Mesenchymal stem cell (in vitro differentiated cells and primary cell): Measurements from ENCODE around the gene ADAMTS14.
"Not testable (repeated sequence)": the region's sequence is repeated elsewhere in the genome, so short reads cannot be mapped to it uniquely, and the experiment has no call there.

ENCODE experiments used
- DNase-seq: peaks from one replicate; pipeline ENCODE4 v3.0.0-alpha.2; 2013
- H2AFZ ChIP-seq: one replicate; pipeline ENCODE4 v1.6.1; 2013; ENCODE audit warnings: low read depth, mild to moderate bottlenecking, control low read depth, inconsistent platforms, low read length, moderate library complexity
- H2AK5ac ChIP-seq: 2 replicates; pipeline ENCODE4 v1.6.1; 2013; ENCODE audit warnings: low read length, moderate library complexity, mild to moderate bottlenecking, inconsistent platforms; ENCODE audit not compliant: severe bottlenecking
- H2BK120ac ChIP-seq: one replicate; pipeline ENCODE4 v1.6.1; 2013; ENCODE audit warnings: low read depth, mild to moderate bottlenecking, inconsistent platforms, low read length, moderate library complexity
- H2BK12ac ChIP-seq, 2 experiments: one replicate each; pipeline ENCODE4 v1.6.1; 2013; ENCODE audit warnings: inconsistent platforms in 2 of 2, low read length in 2 of 2, mild to moderate bottlenecking in 2 of 2, moderate library complexity in 2 of 2, control low read depth in 1 of 2
- H2BK15ac ChIP-seq: one replicate; pipeline ENCODE4 v1.6.1; 2013; ENCODE audit warnings: mild to moderate bottlenecking, low read depth, inconsistent platforms; ENCODE audit not compliant: poor library complexity, severe bottlenecking
- H2BK5ac ChIP-seq: 2 replicates; pipeline ENCODE4 v1.6.1; 2013; ENCODE audit warnings: low read depth, mild to moderate bottlenecking, low read length, control low read depth, inconsistent platforms; ENCODE audit not compliant: poor library complexity, severe bottlenecking
- H3K14ac ChIP-seq, 2 experiments: one replicate each; pipeline ENCODE4 v1.6.1; 2013; ENCODE audit warnings: inconsistent platforms in 2 of 2, low read length in 2 of 2, control low read depth in 1 of 2, mild to moderate bottlenecking in 1 of 2, moderate library complexity in 1 of 2
- H3K18ac ChIP-seq, 2 experiments: one replicate each; pipeline ENCODE4 v1.6.1; 2013; ENCODE audit warnings: inconsistent platforms in 2 of 2, low read length in 2 of 2, control low read depth in 1 of 2, low read depth in 1 of 2, mild to moderate bottlenecking in 1 of 2
- H3K23ac ChIP-seq, 2 experiments: one replicate each; pipeline ENCODE4 v1.6.1; 2013; ENCODE audit warnings: inconsistent platforms in 2 of 2, low read length in 2 of 2, mild to moderate bottlenecking in 2 of 2, moderate library complexity in 2 of 2, control low read depth in 1 of 2
- H3K27ac ChIP-seq: 2 replicates; pipeline ENCODE4 v1.5.1; 2013; ENCODE audit warnings: mild to moderate bottlenecking, moderate library complexity, low read length, control low read depth, inconsistent platforms; ENCODE audit not compliant: poor library complexity, severe bottlenecking
- H3K27me3 ChIP-seq, 2 experiments: 2 replicates each; pipeline versions ENCODE4 v1.6.1 to v1.7.0; 2013; ENCODE audit warnings: low read length in 2 of 2, mild to moderate bottlenecking in 2 of 2, moderate library complexity in 2 of 2, control low read depth in 1 of 2, inconsistent platforms in 1 of 2; ENCODE audit not compliant: control insufficient read depth in 1 of 2, insufficient read depth in 1 of 2
- H3K36me3 ChIP-seq, 2 experiments: 2 replicates each; pipeline versions ENCODE4 v1.6.1 to v1.7.0; 2013; ENCODE audit warnings: low read length in 2 of 2, control low read depth in 1 of 2, inconsistent platforms in 1 of 2, low read depth in 1 of 2, mild to moderate bottlenecking in 1 of 2; ENCODE audit not compliant: insufficient read depth in 2 of 2, control insufficient read depth in 1 of 2
- H3K4ac ChIP-seq, 2 experiments: one replicate each; pipeline ENCODE4 v1.6.1; 2013; ENCODE audit warnings: inconsistent platforms in 2 of 2, low read length in 2 of 2, mild to moderate bottlenecking in 2 of 2, moderate library complexity in 2 of 2, control low read depth in 1 of 2, low read depth in 1 of 2
- H3K4me1 ChIP-seq: 2 replicates; pipeline ENCODE4 v1.6.1; 2013; ENCODE audit warnings: low read depth, low read length, control low read depth; ENCODE audit not compliant: control insufficient read depth, insufficient read depth
- H3K4me2 ChIP-seq: 2 replicates; pipeline ENCODE4 v1.6.1; 2013; ENCODE audit warnings: low read length, mild to moderate bottlenecking, inconsistent platforms; ENCODE audit not compliant: poor library complexity, severe bottlenecking
- H3K4me3 ChIP-seq, 2 experiments: 2 replicates each; pipeline versions ENCODE4 v1.5.1 to v1.7.0; 2013; ENCODE audit warnings: low read length in 2 of 2, mild to moderate bottlenecking in 2 of 2, control low read depth in 1 of 2, low read depth in 1 of 2; ENCODE audit not compliant: insufficient read depth in 1 of 2
- H3K79me1 ChIP-seq: replicated peaks from 2 replicates; pipeline ENCODE4 v1.6.1; 2013; ENCODE audit warnings: mild to moderate bottlenecking, control low read depth, low read length, inconsistent platforms; ENCODE audit not compliant: poor library complexity, severe bottlenecking
- H3K9ac ChIP-seq: 2 replicates; pipeline ENCODE4 v1.7.0; 2013; ENCODE audit warnings: mild to moderate bottlenecking, low read length, moderate library complexity
- H3K9me3 ChIP-seq: 2 replicates; pipeline ENCODE4 v1.7.0; 2013; ENCODE audit warnings: mild to moderate bottlenecking, low read length; ENCODE audit not compliant: control insufficient read depth
- H4K8ac ChIP-seq: one replicate; pipeline ENCODE4 v1.6.1; 2013; ENCODE audit warnings: inconsistent platforms, mild to moderate bottlenecking, low read length, moderate library complexity
- H4K91ac ChIP-seq: one replicate; pipeline ENCODE4 v1.6.1; 2013; ENCODE audit warnings: mild to moderate bottlenecking, low read length, inconsistent platforms
- WGBS: methylation state at CpG from one replicate; pipeline ENCODE4 v1.1.7; 2013; ENCODE audit warnings: mixed read lengths; 5-methylcytosine and 5-hydroxymethylcytosine counted together

The ADAMTS14 gene

GRCh38 chr10:70639640-70640383 is 32.5 kb upstream of the ADAMTS14 start:
- not testable (repeated sequence) for H3K18ac ChIP-seq

GRCh38 chr10:70643272-70643671 is 29.0 kb upstream of the ADAMTS14 start:
- H3K14ac ChIP-seq, H2BK5ac ChIP-seq, H4K91ac ChIP-seq, H2BK15ac ChIP-seq, H3K9ac ChIP-seq, H2AFZ ChIP-seq, H3K79me1 ChIP-seq, H4K8ac ChIP-seq, H3K9me3 ChIP-seq, H3K18ac ChIP-seq, H2BK120ac ChIP-seq, H3K4me2 ChIP-seq, H2BK12ac ChIP-seq, H3K36me3 ChIP-seq, H2AK5ac ChIP-seq, H3K27me3 ChIP-seq, H3K27ac ChIP-seq, H3K23ac ChIP-seq, H3K4me3 ChIP-seq, H3K4ac ChIP-seq, DNase-seq, H3K4me1 ChIP-seq: not testable (repeated sequence)
- WGBS: 96% methylated on average over 3 of the region's 3 CpGs

More at GRCh38 chr10:70639640-70640383, 32.5 kb upstream of the ADAMTS14 start:
- WGBS: 94% methylated on average over 4 of the region's 7 CpGs
- not testable (repeated sequence) for H2AFZ ChIP-seq, H3K27ac ChIP-seq, H2BK12ac ChIP-seq, DNase-seq, H3K36me3 ChIP-seq, H3K23ac ChIP-seq, H4K91ac ChIP-seq, H3K4me1 ChIP-seq, H2AK5ac ChIP-seq, H3K9me3 ChIP-seq, H3K27me3 ChIP-seq, H3K4ac ChIP-seq, H2BK120ac ChIP-seq, H4K8ac ChIP-seq, H2BK5ac ChIP-seq, H2BK15ac ChIP-seq, H3K4me2 ChIP-seq, H3K14ac ChIP-seq, H3K79me1 ChIP-seq, H3K9ac ChIP-seq, H3K4me3 ChIP-seq

GRCh38 chr10:70644959-70645358 is 27.3 kb upstream of the ADAMTS14 start:
- DNase-seq, H2BK12ac ChIP-seq, H3K23ac ChIP-seq, H3K79me1 ChIP-seq, H4K8ac ChIP-seq, H3K4ac ChIP-seq, H2BK120ac ChIP-seq, H3K27me3 ChIP-seq, H3K14ac ChIP-seq, H3K36me3 ChIP-seq, H3K9me3 ChIP-seq, H3K4me2 ChIP-seq, H3K18ac ChIP-seq, H3K4me3 ChIP-seq, H3K27ac ChIP-seq, H2BK5ac ChIP-seq, H2AFZ ChIP-seq, H3K9ac ChIP-seq, H2AK5ac ChIP-seq, H3K4me1 ChIP-seq, H2BK15ac ChIP-seq, H4K91ac ChIP-seq: not testable (repeated sequence)
- 39% methylated on average over 8 of the region's 8 CpGs for WGBS

- H3K4me1 ChIP-seq: peaks cover 3% of the 10 kb centered on the region
- H3K4me3 ChIP-seq: no peak overlapping the region
- H4K8ac ChIP-seq: no peak overlapping the region
- no peaks in the 10 kb centered on the region for H3K79me1 ChIP-seq
- H2BK5ac ChIP-seq: no peak overlapping the region
- H3K36me3 ChIP-seq: peaks cover 0 to 7% of the 10 kb centered on the region in 2 experiments
- H4K91ac ChIP-seq: no peak overlapping the region
- DNase-seq: no peak
- no peak overlapping the region for H3K27ac ChIP-seq
- H2BK12ac ChIP-seq: no peak overlapping the region
- no peak overlapping the region for H3K23ac ChIP-seq
- no peak overlapping the region for H2BK120ac ChIP-seq
- no peak overlapping the region for H3K18ac ChIP-seq
- no peak overlapping the region for H3K4ac ChIP-seq
- H3K27me3 ChIP-seq: no peaks in the 10 kb centered on the region
- no peak overlapping the region for H2AFZ ChIP-seq
- no peak overlapping the region for H3K4me2 ChIP-seq
- 94% methylated on average over 2 of the region's 3 CpGs for WGBS
- H3K14ac ChIP-seq: no peak overlapping the region
- peak overlapping the region; percentile 6 for H2AK5ac ChIP-seq
- no peak overlapping the region for H3K9ac ChIP-seq
- no peak overlapping the region for H2BK15ac ChIP-seq
- peaks cover 9% of the 10 kb centered on the region for H3K9me3 ChIP-seq
These were observed 25.2 kb upstream of the ADAMTS14 start for GRCh38 chr10:70647086-70647485.
